ENCODE data around the gene DVL3.
"Not testable (repeated sequence)": the region's sequence is repeated elsewhere in the genome, so short reads cannot be mapped to it uniquely, and the experiment has no call there.

DVL3 gene

DNA sequence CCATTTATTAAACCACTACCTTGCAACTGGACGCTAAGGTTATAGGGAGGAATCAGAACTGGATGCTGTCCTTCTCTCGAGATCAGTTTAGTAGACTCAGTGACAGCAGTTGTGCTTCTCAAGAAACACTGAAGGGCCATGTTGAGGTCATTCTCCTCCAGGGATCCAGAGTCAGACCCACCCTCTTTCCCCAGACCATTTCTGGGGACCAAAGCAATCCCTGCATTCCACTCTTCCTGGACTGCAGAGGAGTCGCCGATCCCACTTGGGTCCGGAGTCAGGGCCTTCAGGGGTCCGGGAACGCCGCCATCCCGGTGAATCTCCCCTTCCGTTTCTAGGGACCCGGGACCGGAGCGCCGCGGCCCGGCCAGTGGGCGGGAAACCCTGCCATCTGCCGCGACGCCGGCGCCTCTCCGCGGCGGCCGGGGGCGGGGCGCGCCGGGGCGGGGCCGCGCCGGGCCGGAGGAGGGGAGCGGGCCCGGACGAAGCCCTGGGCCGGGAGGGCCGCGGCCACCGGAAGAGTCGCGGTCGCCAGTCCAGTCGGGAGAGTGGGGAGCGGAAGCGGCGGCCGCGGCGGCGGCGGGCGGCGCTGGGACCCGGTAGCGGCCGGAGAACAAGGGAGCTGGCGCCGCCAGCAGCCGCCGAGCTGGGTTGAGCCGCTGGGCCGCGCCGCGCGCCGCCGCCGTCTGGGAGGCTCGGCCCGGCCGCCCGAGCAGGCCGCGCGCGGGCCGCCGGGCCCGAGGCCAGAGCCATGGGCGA is at the start of gene DVL3:
Gene DVL3, plus strand, starts transcription at position 493 of the 759 bp plus-strand sequence. Its CDS starts 259 bp downstream, at position 752.
- no peak for FAIRE-seq

DNA sequence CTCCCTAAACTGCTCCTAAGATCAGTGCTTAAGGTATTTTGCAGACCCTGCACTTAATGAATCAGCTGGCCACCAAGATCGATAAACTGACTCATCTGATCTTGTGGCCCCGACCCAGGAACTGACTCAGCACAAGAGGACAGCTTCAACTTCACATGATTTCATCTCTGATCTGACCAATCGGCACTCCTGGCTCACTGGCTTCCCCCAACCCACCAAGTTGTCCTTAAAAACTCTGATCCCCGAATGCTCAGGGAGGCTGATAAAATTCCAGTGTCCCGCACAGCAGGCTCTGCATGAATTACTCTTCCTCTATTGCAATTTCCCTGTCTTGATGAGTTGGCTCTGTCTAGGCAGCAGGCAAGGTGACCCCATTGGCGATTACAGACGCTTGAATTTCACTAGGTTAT is 44.9 kb upstream of the DVL3 start:
- FAIRE-seq, result no peak

DNA sequence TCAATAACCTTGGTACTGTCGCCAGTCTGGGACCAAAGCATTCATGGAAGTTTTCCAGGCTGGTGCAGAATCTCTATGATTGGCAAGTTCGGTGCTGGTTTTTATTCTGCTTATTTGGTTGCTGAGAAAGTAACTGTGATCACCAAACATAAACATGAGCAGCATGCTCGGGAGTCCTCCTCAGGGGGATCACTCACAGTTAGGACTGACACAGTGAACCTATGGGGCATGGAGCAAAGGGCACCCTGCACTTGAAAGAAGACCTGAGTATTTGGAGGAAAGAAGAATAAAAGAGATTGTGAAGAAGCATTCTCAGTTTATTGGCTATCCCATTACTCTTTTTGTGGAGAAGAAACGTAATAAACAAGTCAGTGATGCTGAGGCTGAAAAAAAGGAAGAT is 39.2 kb upstream of the DVL3 start:
- no peak for FAIRE-seq

DNA sequence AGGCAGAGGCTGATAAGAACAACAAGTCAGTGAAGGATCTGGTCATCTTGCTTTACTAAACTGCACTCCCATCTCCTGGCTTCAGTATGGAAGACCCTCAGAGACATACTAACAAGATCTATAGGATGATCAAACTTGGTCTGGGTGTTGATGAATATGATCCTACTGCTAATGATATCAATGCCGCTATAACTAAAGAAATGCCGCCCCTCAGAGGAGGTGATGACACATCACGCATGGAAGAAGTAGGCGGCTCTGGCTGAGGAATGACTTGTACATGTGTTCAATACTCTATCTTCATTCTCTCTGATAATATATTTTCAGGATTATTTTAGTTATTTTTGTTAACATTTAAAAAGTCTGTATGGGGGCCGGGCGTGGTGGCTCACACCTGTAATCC is 37.5 kb upstream of the DVL3 start:
- FAIRE-seq, result no peak

DNA sequence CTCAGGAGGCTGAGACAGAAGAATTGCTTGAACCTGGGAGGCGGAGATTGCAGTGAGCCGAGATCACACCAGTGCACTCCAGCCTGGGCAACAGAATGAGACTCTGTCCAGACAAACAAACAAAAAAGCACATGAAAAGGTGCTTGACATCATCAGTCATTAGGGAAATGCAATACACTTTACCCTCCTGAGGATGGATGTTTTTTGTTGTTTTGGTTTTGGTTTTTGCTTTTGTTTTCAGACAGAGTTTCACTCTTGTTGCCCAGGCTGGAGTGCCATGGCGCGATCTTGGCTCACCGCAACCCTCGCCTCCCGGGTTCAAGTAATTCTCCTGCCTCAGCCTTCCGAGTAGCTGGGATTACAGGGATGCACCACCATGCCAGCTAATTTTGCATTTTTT is 34.1 kb upstream of the DVL3 start:
- not testable (repeated sequence) for FAIRE-seq

DNA sequence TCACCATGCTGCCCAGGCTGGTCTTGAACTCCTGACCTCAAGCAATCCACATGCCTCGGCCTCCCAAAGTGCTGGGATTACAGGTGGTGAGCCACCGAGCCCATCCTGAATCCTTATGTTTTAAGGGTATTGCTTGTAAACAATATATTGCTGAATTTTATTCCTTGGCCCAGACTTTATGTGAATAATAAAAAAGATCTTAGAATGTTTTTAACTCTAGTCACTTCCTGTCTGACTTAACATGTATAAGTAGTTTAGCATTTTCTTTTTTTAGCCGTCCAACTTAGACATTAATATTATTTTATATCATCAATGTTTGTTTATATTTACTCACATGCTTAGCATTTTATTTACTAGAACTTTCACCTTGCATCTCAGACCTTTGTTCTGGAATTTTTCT is 29.2 kb upstream of the DVL3 start:
- no peak for FAIRE-seq

DNA sequence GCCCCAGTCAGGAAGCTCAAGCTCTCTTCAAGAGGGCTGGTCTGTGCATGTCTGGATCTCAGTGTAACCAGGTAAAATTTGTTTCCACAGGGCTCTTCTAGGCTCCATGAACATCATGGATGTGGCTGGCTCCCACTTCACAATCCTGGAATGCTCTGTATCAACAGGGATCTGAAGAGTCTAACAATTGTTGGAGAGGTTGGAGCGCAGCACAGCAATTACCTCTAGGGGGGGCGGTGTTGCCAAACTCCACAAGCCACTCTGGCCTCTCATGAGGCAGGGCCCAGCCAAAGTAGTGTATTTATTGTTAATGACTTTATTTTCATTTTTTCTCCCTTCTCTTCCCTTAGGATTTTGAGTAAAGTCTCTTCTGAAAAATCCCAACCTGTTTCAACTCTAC is 26.2 kb upstream of the DVL3 start:
- no peak for FAIRE-seq

DNA sequence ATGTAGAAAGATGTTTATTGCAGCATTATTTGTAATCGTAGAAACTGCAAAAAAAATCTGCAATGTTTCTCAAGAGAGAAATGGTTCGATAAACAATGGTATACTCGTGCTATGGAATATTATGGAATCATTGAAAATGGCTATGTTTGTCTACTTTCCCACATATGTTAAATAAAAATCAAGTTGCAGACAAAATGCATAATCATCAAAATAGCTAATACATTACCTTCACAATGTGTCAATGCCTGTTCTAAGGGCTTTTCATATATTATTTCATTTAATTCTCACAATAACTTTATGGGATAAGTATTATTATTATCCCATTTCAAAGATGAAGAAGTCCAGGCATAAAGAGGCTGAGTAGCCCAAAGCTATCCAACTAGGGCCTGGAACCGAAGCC is 22.2 kb upstream of the DVL3 start:
- FAIRE-seq, result no peak

DNA sequence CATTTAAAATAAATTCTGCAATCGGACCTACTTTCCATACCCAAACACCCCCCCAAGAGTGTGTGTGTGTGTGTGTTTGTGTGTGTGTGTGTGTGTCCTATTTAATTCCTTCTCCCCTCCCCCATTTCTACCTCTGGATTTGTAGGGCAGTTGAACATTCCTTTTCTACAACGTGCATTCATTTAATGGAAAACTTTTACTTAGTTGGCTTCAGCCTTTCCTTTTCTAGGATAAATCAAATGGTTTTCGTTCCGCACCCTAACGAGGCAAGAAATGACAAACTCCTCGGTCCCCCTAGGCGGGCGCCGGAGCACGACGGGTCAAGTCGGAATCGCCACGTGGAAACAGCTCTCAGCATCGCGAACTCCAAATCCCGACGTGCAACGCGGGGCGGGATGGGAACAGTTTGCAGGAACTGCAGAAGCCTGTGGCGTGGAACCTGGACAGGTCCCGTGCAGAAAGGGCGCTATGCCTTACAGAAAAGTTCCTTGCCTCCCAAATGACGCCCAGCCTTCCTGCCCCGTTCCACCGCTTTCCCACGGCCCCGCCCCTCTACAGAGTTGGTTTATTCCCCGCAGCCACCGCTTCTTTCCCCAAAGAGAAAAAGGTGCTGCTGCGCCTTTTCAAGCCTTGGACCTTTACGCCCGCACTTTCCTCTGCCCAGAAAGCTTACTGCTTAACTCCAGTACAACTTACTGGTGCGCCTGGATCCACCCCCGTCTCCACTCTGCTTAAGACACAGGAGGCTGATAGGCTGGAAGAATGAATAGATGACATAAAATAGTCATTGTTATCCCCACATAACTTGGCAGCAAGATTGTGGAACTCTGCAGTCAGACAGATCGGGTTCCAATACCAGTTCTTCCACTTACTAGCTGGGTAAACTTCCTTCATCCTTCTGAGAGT is 21.1 kb upstream of the DVL3 start:
- FAIRE-seq, result no peak

DNA sequence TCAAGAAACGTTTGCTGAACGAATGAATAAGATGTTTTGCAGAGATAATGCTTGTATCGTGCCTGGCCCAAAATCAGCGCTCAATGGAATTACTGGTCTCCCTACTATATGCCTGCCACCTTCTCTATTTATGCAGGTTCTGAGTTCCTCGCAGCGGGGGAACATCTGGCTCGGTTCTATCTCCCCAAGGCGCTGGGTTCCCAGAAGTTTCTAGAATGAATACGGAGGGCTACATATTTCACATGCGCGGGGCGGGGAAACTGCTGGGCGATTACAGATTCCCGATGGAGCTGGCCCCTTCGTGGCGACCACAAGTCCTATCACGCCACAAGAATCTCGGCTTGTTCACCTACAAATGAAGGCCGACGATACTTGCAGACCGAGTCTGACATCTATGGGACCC is 20.4 kb upstream of the DVL3 start:
- no peak for FAIRE-seq

DNA sequence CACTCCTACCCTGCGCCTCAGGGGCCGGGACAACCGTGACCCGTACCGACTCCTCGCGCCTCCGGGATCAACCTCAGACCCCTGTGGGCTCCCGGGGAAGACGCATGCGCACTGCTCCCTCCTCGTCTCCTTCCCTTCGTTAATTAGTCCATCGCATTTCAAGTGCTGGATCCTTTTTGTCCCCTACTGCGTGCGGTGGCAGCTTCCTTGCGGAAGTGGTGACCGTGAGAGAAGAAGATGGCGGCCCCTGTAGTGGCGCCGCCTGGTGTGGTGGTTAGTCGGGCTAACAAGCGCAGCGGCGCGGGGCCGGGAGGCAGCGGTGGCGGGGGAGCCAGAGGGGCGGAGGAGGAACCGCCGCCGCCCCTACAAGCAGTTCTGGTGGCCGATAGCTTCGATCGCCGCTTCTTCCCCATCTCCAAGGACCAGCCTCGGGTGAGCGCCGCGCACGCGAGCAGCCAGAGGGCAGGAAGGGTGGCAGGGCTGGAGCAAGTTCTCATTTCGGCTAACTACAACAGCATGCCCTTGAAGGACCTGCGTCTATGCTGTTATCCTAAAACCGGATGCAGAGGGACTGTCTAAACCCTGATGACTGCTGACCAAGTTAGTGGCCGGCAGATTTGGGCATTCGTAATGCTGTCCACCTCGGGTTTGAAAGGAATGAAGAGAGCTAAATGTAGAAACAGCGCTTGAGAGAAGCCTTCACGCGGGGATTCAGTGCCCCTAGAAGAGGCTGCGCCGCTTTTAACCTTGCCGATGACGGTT is 19.8 kb upstream of the DVL3 start, which contains the start of gene EIF2B5:
Gene EIF2B5, plus strand, starts transcription at position 210 of the 762 bp plus-strand sequence. Its CDS starts 28 bp downstream, at position 238.
- FAIRE-seq, result no peak

DNA sequence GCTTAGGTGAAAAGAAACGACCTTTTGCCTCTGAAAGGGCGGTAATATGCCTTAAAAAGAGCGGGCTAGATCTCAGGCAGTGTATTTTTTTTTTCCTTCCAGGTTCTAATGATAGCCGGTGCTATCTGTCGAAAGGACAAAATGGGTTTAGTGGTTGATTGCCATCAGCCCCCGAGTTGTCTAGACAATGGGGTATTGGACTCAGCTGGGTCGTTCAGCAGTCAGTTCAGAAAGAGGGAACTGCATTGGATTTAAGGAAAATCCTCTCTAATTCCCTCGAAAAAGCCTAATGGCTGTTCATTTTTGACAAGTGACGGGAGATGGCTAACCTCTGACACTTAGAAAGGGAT is 19.3 kb upstream of the DVL3 start:
- FAIRE-seq, result no peak

DNA sequence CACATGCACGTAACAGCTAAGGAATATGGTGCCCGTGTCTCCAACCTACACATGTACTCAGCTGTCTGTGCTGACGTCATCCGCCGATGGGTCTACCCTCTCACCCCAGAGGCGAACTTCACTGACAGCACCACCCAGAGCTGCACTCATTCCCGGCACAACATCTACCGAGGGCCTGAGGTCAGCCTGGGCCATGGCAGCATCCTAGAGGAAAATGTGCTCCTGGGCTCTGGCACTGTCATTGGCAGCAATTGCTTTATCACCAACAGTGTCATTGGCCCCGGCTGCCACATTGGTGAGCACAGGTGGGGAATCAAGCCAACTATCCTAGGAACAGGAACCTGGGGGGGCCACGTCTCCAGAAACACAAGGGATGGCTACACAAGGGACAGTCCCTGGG is 14.7 kb upstream of the DVL3 start:
- no peak for FAIRE-seq

DNA sequence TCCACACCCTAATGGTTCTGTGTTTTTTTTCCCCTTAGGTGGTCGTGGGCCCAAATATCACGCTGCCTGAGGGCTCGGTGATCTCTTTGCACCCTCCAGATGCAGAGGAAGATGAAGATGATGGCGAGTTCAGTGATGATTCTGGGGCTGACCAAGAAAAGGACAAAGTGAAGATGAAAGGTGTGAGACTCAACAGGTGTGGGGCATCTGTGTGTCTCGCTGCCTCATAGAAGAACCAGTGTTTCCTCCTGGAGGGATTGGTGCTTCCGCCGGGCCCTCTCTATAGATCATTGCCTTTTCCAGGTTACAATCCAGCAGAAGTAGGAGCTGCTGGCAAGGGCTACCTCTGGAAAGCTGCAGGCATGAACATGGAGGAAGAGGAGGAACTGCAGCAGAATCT is 13.0 kb upstream of the DVL3 start:
- FAIRE-seq, result no peak

DNA sequence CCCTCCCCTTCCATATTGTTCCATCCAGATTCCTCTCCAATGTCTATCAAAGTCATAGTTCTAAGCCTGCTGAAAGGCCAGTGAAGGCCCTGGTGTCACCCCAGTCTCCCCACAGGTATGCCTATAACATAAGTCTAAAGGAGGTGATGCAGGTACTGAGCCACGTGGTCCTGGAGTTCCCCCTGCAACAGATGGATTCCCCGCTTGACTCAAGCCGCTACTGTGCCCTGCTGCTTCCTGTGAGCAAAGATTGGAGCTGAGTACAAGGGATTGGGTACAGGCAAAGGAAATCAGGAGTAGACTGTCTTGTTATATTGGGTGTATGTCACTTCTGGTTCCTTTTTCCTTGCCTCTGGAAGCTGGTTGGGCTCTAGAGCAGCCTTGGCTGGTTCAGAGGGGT is 11.8 kb upstream of the DVL3 start:
- no peak for FAIRE-seq

DNA sequence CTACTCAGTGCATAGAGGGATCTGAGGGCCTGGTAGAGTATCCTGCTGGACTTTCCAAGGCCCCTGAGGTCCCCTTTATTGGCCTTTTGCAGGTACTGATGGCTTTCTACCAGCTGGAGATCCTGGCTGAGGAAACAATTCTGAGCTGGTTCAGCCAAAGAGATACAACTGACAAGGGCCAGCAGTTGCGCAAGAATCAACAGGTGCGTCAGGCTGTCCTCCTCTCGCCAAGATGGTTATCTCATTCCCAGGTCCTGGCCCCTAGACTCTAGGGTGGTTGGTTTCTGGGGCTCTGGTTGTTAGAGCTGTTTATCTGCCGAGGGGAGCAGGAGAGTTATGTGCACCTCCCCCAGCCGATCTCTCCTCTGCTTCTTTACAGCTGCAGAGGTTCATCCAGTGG is 10.7 kb upstream of the DVL3 start:
- no peak for FAIRE-seq

DNA sequence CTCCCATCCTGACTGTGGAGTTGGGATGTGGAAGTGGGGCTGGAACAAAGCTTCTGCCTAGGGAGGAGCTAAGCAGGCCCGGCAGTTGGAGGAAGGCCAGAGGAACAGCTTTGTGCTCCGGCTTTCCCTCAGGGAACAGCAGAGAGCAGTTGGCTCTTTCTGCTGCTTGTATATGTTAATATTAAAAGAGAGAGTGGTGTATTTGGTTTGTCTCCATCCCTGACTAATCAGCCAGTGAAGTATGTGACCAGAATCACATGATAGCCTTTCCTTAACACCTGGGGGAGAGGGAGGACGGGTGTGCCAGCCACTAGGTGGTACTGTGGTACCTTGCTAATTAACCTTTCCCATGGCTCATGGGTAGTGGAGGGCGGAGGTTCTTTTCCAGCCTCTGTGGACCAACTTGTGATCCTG is 10.1 kb upstream of the DVL3 start:
- FAIRE-seq, result no peak

DNA sequence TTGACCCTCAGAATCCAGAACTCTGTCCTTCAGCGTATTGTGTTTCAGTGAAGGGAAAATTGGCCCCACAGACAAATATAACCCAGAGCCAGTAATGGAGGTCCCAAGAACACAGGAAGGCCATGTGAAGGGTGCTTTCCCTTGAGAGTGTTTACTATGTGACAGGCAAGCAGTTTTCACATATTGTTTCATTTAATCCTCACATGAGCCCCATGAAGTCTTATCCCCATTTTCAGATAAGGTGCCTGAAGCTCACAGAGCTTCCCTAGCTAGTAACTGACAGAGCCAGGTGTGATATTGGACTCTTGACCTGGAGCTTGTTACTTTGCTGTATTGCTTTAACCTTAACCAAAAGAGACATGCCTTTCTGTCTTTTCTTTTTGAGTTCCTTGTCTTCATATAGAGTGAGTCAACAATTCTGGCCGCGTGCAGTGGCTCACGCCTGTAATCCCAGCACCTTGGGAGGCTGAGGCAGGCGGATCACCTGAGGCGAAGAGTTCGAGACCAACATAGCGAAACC is 9.4 kb upstream of the DVL3 start:
- no peak for FAIRE-seq

DNA sequence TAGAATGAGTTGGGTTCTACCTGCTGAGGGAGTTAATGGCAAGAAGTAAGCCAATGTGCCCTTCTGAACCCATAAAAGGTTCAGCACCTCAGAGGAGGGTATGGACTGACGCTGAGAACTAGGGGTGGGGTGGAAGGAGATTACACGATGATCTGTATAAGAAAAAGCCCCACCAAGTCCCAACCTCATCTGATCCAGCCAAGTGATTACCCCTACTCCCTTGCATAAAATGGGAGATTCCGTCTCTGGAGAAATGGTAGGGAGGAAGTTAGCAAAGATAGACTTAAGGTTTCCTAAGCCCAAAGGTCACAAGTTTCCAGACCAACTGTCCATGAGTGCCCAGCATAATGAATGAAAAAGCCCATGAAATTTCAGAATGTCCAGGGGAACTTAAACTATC is 7.1 kb upstream of the DVL3 start:
- no peak for FAIRE-seq

DNA sequence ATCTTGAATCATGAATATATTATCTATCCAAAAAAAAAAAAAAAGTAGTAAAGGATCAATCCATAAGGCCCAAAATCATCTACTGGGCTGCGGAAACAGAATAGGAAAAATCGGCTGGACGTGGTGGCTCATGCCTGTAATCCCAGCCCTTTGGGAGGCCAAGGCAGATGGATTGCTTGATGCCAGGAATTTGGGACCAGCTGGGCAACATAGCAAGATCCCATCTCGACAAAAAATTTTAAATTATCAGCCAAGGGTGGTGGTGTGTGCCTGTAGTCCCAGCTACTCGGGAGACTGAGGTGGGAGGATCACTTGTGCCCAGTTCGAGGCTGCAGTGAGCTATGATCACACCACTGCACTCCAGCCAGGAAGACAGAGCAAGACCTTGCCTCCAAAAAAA is 6.1 kb upstream of the DVL3 start:
- no peak for FAIRE-seq

DNA sequence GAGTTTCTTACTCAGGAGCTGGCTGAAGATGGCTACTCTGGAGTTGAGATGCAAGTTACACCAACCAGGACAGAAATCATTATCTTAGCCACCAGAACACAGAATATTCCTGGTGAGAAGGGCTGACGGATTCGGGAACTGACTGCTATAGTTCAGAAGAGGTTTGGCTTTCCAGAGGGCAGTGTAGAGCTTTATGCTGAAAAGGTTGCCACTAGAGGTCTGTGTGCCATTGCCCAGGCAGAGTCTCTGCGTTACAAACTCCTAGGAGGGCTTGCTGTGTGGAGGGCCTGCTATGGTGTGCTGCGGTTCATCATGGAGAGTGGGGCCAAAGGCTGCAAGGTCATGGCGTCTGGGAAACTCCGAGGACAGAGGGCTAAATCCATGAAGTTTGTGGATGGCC is 5.4 kb upstream of the DVL3 start:
- not testable (repeated sequence) for FAIRE-seq

DNA sequence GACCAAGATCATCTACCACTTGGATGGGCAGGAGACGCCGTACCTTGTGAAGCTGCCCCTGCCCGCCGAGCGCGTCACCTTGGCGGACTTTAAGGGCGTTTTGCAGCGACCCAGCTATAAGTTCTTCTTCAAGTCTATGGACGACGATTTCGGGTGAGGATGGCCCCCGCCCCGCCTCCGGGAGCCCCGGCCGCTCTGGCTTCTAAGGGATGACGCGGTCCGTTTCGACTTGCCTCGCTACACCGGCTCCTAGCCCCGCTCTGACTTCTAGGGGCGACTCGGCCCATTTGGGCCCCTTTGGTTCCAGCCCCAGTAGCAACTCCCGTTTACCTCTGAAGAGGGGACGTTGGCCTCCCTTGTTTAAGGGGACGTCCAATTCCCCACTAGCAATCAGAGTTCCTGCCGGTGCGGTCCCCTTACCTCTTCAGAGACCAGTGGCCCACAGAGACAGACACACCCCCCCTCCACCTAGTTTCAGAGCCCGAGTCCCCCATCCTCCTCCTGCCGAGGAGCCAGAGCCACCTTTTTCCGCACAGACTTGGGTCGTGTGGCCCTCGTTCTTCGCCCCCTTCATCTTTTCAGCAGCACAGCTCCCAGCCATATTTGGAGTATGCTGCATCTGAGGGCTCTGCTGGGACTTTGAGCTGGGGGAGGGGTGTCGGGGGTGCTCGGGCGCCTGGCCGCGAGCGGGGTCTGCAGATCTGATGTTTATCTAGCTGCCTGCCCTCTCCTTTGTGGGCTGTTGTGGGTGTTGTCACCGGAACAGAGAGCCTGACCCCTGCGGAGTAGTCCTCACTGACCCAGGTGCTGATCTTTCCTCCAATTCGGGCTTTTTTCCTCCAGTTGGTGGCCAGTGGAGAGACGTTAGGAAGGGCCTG is 706 bp downstream of the DVL3 start:
- FAIRE-seq, result no peak
